K562 (cell line): ENCODE measurements around the gene TPGS2.

ENCODE experiments used
- MYC ChIP-seq, 2 experiments: fragments of 250-450 bp in 1 of 2; sonication (Bioruptor Pico) in 1 of 2; IDR thresholded peaks; 2 replicates each; pipeline versions ENCODE4 v1.5.1 to v1.6.1; 2012 to 2021; ENCODE audit warnings: low read depth in 2 of 2, borderline replicate concordance in 1 of 2, improper control_type of control experiment in 1 of 2, low read length in 1 of 2, mild to moderate bottlenecking in 1 of 2, moderate library complexity in 1 of 2
- TRIM25 ChIP-seq: fragments of 450-650 bp; IDR thresholded peaks from 2 replicates; pipeline ENCODE4 v1.7.0; 2016; ENCODE audit warnings: borderline replicate concordance
- TF ChIP-seq, protein P1 (sequence below): fragments of 450-650 bp; IDR thresholded peaks from 2 replicates; pipeline ENCODE4 v1.6.1; 2017; ENCODE audit warnings: mild to moderate bottlenecking, moderate library complexity

- TF ChIP-seq MYC (IDR thresholded peaks at IDR 0.05; ENCODE audit: low read depth, low read length) (no peak), MYC (CRISPR knock-in tag; IDR thresholded peaks at IDR 0.05; ENCODE audit: borderline replicate concordance, low read depth) (no peak), TRIM25 (no peak)
- TF ChIP-seq, protein P1, sequence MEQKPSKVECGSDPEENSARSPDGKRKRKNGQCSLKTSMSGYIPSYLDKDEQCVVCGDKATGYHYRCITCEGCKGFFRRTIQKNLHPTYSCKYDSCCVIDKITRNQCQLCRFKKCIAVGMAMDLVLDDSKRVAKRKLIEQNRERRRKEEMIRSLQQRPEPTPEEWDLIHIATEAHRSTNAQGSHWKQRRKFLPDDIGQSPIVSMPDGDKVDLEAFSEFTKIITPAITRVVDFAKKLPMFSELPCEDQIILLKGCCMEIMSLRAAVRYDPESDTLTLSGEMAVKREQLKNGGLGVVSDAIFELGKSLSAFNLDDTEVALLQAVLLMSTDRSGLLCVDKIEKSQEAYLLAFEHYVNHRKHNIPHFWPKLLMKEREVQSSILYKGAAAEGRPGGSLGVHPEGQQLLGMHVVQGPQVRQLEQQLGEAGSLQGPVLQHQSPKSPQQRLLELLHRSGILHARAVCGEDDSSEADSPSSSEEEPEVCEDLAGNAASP: no peak
These were observed 21.9 kb upstream of the TPGS2 start for GRCh38 chr18:36850527-36851201.
